Gastrocnemius medialis (tissue), 4 donors: Measurements from ENCODE around the gene UBE2Q1.

Experiments
- CTCF ChIP-seq, 5 experiments: fragments of 450-650 bp in 3 of 5; fragments of 200-600 bp in 2 of 5; sonication (generic) in 2 of 5; IDR thresholded peaks in 4 of 5; conservative IDR thresholded peaks in 1 of 5; 1 replicate in 4 of 5; 2 replicates in 1 of 5; pipeline ENCODE4 v1.5.1; 2016 to 2019; ENCODE audit warnings: antibody characterized with exemption in 5 of 5, mild to moderate bottlenecking in 3 of 5, moderate library complexity in 3 of 5
- POLR2A ChIP-seq, 2 donors: fragments of 450-650 bp; IDR thresholded peaks; one replicate each; pipeline ENCODE4 v1.6.1; 2017; ENCODE audit warnings: antibody characterized with exemption in 2 of 2, mild to moderate bottlenecking in 2 of 2, moderate library complexity in 2 of 2

GRCh38 chr1:154557248-154557938 lies 1.1 kb downstream of the UBE2Q1 start:
- no peak for TF ChIP-seq CTCF (IDR thresholded peaks at IDR 0.05 in 4 of 5, conservative IDR thresholded peaks at IDR 0.05 in 1 of 5)
- TF ChIP-seq POLR2A (IDR thresholded peaks at IDR 0.05), result no peak
